DND-41 (cell line): ENCODE results near the gene TSPOAP1.

ENCODE experiments used
- ATAC-seq: fragments of 200-7000 bp; cut with Tn5 transposase; 3 replicates; pipeline ENCODE4 v1.9.1; 2021; ENCODE audit warnings: low read depth; ENCODE audit not compliant: insufficient read depth
- DNase-seq: peaks from one replicate; pipeline ENCODE4 v3.0.0-alpha.2; 2020
- H2AFZ ChIP-seq: 2 replicates; pipeline ENCODE4 v1.6.0; 2012; ENCODE audit warnings: low read depth, low read length
- H3K27ac ChIP-seq: 2 replicates; pipeline ENCODE4 v1.5.1; 2012; ENCODE audit warnings: low read length, inconsistent platforms
- H3K27me3 ChIP-seq: fragments of 200-600 bp; sonication (generic); 2 replicates; pipeline ENCODE4 v1.6.0; 2012; ENCODE audit warnings: low read length, mild to moderate bottlenecking, inconsistent platforms; ENCODE audit not compliant: insufficient read depth, poor library complexity
- H3K36me3 ChIP-seq: 2 replicates; pipeline ENCODE4 v1.5.1; 2012; ENCODE audit warnings: low read length, inconsistent platforms; ENCODE audit not compliant: insufficient read depth
- H3K4me1 ChIP-seq: 2 replicates; pipeline ENCODE4 v1.5.1; 2012; ENCODE audit warnings: mild to moderate bottlenecking, low read length; ENCODE audit not compliant: insufficient read depth
- H3K4me2 ChIP-seq: 2 replicates; pipeline ENCODE4 v1.6.0; 2012; ENCODE audit warnings: mild to moderate bottlenecking, moderate library complexity, low read length, inconsistent platforms; ENCODE audit not compliant: insufficient read depth
- H3K4me3 ChIP-seq, 2 experiments: fragments of 200-600 bp in 1 of 2; shearing (Covaris generic) in 1 of 2; 2 replicates each; pipeline ENCODE4 v1.5.1; 2012 to 2016; ENCODE audit warnings: inconsistent platforms in 2 of 2, low read length in 2 of 2, mild to moderate bottlenecking in 2 of 2, low read depth in 1 of 2, moderate library complexity in 1 of 2
- H3K79me2 ChIP-seq: 2 replicates; pipeline ENCODE4 v1.6.0; 2012; ENCODE audit warnings: low read length, inconsistent platforms; ENCODE audit not compliant: insufficient read depth
- H3K9ac ChIP-seq: 2 replicates; pipeline ENCODE4 v1.6.0; 2012; ENCODE audit warnings: low read depth, mild to moderate bottlenecking, inconsistent platforms, low read length, moderate library complexity
- H3K9me3 ChIP-seq: 2 replicates; pipeline ENCODE4 v1.5.1; 2012; ENCODE audit warnings: low read length, moderate library complexity, mild to moderate bottlenecking, inconsistent platforms; ENCODE audit not compliant: insufficient read depth, severe bottlenecking
- H4K20me1 ChIP-seq: 2 replicates; pipeline ENCODE4 v1.6.0; 2012; ENCODE audit warnings: low read length; ENCODE audit not compliant: insufficient read depth
- EZH2 ChIP-seq: IDR thresholded peaks from 3 replicates; pipeline ENCODE4 v1.6.1; 2012; ENCODE audit warnings: borderline replicate concordance, low read depth, mild to moderate bottlenecking, moderate library complexity, low read length, inconsistent platforms; ENCODE audit not compliant: severe bottlenecking
- TF ChIP-seq, protein P1 (sequence below): IDR thresholded peaks from 2 replicates; pipeline ENCODE4 v1.5.1; 2012; ENCODE audit warnings: borderline replicate concordance, low read length, moderate library complexity, mild to moderate bottlenecking; ENCODE audit not compliant: poor library complexity, severe bottlenecking; ENCODE audit errors: extremely low read depth

The TSPOAP1 gene

DNA sequence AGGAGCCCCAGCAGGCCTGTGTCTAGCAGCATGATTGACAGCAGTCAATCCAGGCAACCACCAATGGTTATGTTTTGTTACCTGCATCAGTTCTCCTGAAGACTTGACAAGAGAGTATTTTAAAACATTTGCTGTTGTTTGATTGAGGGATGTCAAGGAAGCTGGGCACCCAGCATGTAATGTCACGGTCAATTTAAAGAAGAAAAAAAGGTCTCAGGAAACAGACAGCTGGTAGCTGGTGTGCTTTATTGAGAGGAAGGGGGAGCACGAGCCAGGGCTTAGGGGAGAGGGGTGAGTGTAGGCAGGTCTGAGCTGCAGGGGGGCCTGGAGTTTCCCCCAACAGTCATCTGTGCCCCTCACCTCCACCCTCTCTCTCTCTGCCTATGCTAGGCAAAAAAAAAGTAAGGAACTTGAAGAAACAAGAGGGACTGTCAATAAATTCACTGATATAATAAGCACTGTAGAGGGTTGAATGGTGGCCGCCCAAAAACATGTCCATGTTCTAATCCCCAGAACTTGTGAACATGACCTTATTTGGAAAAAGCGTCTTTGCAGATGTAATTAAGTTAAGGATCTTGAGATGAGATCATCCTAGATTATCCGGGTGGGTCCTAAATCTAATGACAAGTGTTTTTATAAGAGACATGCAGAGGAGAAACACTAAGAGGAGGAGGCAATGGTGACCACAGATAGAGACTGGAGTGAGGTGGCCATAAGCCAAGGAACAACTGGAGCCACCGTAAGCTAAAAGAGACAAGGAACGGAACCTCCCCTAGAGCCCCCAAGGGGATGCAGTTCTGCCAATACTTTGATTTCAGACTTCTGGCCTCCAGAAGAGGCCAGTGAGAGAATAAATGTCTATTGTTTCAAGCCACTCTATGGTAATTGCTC lies 14.5 kb downstream of the TSPOAP1 start:
- Histone ChIP-seq H2AFZ (no peak overlapping the region), H3K9ac (no peak overlapping the region), H3K27ac (no peak overlapping the region), H3K27me3 (no peaks in the 10 kb centered on the region), H3K4me3 (no peak overlapping the region), H3K79me2 (no peaks in the 10 kb centered on the region), H3K4me1 (no peaks in the 10 kb centered on the region), H3K36me3 (peaks cover 2% of the 10 kb centered on the region; the same call in 1 of the 2 replicates), H4K20me1 (peaks cover 3% of the 10 kb centered on the region; the same call in 1 of the 2 replicates), H3K9me3 (no peaks in the 10 kb centered on the region), H3K4me2 (no peak overlapping the region)
- ATAC-seq (no peak), DNase-seq (peak; percentile 2)
- TF ChIP-seq, protein P1, sequence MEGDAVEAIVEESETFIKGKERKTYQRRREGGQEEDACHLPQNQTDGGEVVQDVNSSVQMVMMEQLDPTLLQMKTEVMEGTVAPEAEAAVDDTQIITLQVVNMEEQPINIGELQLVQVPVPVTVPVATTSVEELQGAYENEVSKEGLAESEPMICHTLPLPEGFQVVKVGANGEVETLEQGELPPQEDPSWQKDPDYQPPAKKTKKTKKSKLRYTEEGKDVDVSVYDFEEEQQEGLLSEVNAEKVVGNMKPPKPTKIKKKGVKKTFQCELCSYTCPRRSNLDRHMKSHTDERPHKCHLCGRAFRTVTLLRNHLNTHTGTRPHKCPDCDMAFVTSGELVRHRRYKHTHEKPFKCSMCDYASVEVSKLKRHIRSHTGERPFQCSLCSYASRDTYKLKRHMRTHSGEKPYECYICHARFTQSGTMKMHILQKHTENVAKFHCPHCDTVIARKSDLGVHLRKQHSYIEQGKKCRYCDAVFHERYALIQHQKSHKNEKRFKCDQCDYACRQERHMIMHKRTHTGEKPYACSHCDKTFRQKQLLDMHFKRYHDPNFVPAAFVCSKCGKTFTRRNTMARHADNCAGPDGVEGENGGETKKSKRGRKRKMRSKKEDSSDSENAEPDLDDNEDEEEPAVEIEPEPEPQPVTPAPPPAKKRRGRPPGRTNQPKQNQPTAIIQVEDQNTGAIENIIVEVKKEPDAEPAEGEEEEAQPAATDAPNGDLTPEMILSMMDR = no peak
- TF ChIP-seq EZH2 = no peak

DNA sequence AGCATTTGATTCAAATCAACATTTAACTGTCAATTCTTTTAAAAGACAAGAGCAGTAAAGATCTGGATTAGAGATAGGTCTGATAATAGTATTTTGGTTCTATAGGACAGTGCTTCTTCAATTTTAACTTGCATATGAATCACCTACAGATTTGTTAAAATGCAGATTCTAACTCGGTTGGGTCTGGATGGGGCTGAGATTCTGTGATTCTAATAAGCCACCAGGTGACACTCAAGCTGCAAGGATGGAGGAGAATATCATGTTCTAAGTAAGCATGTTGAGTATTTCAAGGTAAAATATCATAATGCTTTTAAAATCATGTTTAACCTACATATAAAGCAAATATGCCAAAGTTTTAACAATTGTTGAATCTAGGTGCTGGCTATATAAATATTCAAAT lies 15.8 kb downstream of the TSPOAP1 start:
- H3K27ac ChIP-seq = no peak overlapping the region
- TF ChIP-seq, protein P1 = no peak
- TF ChIP-seq EZH2 = no peak
- H3K4me3 ChIP-seq = no peak overlapping the region
- peaks cover 3% of the 10 kb centered on the region; the same call in 1 of the 2 replicates for H3K36me3 ChIP-seq
- no peaks in the 10 kb centered on the region for H3K27me3 ChIP-seq
- DNase-seq = no peak
- no peaks in the 10 kb centered on the region for H3K79me2 ChIP-seq
- H3K4me1 ChIP-seq = no peaks in the 10 kb centered on the region
- H4K20me1 ChIP-seq = peaks cover 6% of the 10 kb centered on the region; the same call in 1 of the 2 replicates
- H3K9ac ChIP-seq = no peak overlapping the region
- no peak overlapping the region for H2AFZ ChIP-seq
- no peak overlapping the region for H3K4me2 ChIP-seq
- H3K9me3 ChIP-seq = no peaks in the 10 kb centered on the region
- ATAC-seq = no peak

GRCh38 chr17:58312021-58312630 lies 16.5 kb downstream of the TSPOAP1 start:
- DNase-seq (no peak), ATAC-seq (no peak)

More at GRCh38 chr17:58312021-58312630, 16.5 kb downstream of the TSPOAP1 start:
- peaks cover 6% of the 10 kb centered on the region; the same call in 1 of the 2 replicates for H4K20me1 ChIP-seq
- H3K27me3 ChIP-seq = no peaks in the 10 kb centered on the region
- H3K4me2 ChIP-seq = no peak overlapping the region
- no peak overlapping the region for H3K9ac ChIP-seq
- peaks cover 9% of the 10 kb centered on the region; the same call in 1 of the 2 replicates for H3K36me3 ChIP-seq
- TF ChIP-seq EZH2 = no peak
- TF ChIP-seq, protein P1 = no peak
- no peaks in the 10 kb centered on the region for H3K4me1 ChIP-seq
- no peak overlapping the region for H2AFZ ChIP-seq
- H3K79me2 ChIP-seq = no peaks in the 10 kb centered on the region
- no peaks in the 10 kb centered on the region for H3K9me3 ChIP-seq
- H3K4me3 ChIP-seq = no peak overlapping the region
- H3K27ac ChIP-seq = no peak overlapping the region
